HG03108 (cell line): ENCODE results near the gene COX6B2.
"Not testable (repeated sequence)": the region's sequence is repeated elsewhere in the genome, so short reads cannot be mapped to it uniquely, and the experiment has no call there.

Experiments used
- ATAC-seq: cut with Tn5 transposase; IDR thresholded peaks from one replicate; pipeline ENCODE4 v1.9.1; 2021; ENCODE audit warnings: moderate library complexity; ENCODE audit not compliant: unreplicated experiment

The COX6B2 gene

DNA sequence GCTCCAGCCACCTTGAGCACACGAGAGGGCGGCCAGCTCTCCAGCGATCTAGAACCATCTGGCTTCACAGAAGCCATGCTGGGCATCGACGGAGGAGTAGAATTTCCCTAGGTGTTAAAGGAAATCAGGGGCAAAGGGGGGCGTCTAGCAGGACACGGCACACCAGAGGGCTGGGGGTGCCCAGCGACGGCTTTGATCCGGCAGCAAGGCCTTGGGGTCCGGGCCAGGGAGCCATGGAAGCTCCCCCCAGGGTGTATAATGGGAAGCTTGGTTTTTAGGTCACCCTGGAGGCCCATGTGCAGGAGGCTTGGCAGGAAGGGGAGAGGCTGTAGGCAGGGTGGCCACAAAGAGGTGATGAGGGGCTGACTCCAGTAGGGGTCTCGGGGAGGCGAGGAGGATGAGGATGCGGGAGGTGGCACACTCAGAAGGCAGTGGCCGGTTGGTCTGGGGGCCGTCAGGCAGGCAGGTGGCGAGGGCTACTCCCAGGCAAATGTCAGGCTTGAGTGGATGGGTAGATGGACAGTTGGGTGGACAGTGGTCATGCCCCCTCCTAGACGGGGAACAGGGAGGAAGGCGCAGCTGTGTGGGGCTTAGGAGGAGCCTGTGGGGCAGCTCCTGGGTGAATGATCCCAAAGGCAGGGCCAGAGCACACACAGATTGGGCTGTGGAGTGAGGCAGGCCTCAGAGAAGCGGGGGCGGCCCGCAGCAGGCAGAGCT is 9.3 kb downstream of the COX6B2 start:
- no peak for ATAC-seq

DNA sequence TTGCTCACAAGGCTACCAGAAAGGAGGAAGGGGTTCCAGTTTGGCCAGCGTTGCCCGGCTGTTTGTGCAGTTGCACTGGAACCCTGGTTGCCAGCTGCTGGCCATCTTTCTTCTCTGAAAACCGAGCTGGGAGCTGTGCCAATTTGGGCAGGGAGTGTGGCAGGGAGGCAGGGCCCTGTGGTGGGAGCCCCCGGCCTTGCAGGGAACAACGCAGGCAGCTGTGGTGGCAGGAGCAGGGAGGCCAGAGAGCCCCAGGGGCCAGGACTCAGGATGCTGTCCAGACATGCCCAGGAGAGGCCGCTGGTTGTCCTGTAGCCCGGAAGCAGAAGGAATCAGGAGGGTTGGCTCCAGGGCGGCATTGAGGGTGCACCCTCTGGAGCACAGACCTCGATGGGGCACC is 10.1 kb downstream of the COX6B2 start:
- no peak for ATAC-seq

DNA sequence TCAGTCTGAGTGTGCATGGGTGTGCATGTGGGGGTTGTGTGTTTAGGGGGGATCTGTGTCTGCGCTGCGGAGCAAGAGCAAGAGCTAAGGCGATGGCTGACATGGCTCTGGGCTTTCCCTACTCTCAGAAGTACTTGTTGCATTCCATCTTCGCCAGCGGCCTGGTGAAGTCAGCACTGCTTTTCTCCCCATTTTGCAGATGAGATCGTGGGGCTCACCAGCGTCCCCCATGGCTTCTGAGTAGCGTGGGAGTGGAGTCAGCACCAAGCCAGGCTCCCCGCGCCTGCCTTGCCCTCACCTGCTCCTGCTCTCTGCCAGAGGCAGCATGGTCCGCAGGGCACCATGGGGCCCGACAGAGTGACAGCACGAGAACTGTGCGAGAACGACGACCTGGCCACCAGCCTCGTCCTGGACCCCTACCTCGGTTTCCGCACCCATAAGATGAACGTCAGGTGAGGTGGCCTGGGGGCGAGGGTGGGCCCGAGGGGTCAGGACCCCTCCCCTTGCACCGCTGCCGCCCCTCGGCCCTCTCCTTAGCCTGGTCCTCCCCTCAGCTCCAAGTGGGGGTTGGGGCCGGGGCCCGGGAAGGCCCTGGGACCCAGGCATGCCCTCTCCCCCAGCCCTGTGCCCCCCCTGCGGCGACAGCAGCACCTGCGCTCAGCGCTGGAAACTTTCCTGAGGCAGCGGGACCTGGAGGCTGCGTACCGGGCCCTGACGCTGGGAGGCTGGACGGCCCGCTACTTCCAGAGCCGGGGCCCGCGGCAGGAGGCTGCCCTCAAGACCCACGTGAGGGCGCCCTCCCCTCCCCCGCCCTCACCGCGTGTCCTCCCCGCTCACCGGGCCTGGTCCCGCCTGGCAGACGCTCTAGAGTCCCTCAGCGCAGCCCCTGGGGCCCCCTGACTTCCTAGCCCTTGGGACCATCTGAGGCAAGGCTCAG is 12.7 kb downstream of the COX6B2 start:
- no peak for ATAC-seq

DNA sequence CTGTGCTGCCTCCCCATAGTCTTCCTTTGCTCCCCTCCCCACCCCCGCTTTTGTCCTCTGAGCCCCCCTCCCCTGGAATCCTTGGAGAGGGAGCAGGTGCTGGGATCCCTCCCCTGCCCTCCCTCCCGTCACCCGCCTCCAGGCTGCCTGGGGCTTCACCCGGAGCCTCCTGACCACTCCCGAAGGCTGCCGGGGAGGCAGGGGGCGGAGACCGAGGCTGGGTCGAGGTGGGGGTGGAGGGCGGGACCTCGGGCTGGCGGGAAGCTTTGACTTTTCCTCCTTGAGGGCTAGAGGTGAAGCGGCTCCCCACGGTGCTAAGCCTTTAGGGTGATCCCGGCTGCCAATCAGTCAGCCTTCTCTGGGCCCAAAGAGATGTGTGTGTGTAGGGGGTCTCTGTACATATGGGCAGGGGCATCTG is 13.3 kb downstream of the COX6B2 start:
- ATAC-seq: no peak

DNA sequence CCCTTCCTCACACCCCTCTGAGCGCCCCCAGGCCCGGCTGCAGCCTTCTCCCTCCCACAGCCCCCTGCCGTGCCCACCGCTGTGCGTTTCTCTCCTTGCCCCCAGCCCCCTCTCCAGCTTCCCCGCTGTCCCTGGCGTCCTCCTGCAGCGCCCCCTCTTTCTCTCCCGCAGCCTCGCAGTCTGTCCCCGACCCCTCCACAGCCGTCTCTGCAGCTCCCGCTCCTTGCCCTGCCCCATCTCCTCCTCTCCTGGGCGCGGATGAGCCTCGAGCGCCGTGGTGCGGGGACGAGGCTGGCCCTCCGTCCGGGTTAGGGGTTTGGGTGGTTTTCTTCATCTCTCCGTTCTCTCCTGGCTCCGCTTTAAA is 13.8 kb downstream of the COX6B2 start:
- ATAC-seq: no peak

DNA sequence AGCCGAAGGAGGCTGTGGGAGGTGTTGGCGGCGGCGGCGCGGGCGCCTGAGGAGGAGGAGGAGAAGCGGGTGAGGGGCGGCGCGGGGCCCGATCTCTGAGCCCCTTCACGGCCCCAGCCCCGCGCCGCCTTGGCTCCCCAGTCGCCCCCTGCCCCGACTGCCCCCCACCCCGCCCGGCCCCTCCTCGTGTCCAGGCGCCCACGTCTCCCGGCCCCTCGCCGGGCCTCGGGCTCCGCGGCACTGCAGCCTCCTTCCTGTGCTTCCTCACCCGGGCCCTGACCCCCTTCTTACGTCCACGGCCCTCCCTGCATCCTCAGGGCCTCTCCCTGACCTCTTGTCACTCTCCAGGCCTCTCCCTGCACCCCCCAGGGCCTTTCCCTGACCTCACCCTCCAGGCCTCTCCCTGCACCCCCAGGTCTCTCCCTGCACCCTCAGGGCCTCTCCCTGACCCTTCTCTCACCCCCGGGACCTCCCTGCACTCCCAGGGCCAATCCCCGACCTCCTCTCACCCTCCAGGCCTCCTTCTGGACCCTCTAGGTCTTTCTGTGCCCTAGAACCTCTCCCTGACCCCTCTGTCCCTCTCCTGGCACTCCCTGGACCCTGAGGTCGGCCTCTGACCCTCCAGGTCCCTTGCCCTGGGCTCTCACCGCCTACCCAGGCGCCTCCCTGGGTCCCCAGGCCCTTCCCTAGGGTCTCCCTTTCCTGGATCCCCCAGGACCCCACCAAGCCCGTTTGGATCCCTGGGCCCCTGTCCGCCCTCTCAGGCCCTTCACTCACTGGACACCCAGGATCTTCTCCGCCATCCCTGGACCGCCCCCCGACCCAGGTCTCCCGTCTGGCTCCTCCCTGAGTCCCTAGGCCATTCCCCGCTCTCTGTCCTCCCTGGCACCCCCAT is 14.4 kb downstream of the COX6B2 start:
- ATAC-seq: no peak

DNA sequence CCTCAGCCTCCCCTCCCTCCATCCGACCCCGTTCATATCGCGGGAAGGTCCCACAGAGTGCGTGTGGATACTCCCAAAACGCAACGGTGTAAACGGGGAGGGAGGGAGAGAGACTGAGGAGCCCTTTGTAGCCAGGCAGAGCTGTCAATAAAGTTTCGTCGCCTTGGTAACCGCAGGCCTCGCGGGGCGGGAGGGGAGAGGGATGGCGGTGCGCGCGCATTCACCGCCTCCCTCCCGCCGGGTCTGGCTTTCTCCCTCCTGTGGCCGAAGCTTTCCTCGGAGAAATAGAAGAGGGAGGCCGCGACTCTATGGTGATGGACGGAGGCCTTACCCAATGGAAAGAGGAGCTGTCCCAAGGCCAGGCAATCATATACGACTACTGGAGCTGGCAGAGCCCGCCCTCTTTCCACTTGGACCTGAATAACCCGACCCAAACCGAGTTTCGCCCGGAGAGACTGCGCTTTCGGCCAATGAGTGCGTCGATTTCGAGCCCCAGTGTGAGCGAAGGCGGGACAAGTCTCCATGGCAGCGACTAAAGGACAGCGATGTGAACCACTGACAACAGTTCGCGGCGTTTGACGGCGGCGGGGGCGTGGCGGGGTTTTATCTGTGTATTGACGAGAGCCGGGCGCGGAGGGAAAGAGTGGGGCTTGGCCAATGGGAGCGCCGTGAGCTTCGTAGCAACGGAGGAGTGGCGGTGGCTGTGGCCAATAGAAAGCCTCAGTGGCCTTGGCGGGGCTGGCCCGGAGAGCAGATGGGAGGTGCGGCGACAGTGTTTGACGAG is 15.2 kb downstream of the COX6B2 start, which contains the start of gene KMT5C:
Gene KMT5C (plus strand): TSS at position 772 of the 784 bp plus-strand sequence. CDS start 2,061 bp downstream, outside the sequence.
- peak; percentile 73 for ATAC-seq

DNA sequence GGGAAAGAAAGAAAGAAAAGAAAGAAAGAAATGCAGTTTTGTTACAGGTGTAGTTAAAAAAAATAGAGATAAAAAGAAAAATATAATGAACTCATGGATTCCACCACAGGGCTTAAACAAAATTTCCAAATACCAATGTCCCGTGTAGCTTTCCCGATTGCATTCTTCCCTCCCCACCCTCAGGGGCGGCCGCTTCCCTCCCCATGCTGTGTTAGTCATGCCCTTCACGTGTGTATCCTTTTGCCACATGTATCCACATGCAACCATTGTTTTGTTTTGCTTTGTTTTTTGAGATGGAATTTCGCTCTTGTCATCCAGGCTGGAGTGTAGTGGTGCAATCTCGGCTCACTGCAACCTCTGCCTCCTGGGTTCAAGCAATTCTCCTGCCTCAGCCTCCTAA is 18.4 kb downstream of the COX6B2 start:
- no peak for ATAC-seq

DNA sequence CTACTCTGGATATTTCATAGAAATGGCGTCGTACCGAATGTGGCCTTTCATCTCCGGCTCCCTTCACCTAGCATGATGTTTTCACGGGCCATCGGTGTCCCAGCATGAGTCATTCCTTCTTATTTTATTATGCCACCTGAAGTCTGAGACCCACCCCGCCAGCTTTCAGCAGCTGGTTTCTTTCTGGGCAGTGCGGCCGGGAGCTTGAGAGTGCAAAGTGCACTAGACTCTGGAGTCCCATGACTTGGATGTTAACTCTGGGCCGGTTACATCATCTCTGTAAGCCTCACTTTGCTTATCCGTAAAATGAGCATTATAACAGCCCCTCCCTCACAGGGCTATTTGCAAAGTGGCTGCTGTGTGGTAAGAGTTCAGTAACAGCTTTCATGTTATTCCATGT is 20.6 kb downstream of the COX6B2 start:
- no peak for ATAC-seq

DNA sequence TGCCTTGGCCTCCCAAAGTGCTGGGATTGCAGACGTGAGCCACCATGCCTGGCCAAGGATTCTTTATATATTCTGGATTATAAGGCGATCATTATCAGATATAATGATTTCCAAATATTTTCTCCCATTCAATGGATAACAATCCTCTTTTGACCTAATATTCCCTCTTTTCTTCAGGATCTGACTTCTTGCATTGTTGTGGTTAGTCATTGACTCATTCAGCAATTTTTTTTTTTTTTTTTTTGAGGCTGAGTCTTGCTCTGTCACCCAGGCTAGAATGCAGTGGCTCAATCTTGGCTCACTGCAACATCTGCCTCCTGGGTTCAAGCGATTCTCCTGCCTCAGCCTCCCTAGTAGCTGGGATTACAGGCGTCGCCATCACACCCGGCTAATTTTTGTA is 24.7 kb downstream of the COX6B2 start:
- ATAC-seq: not testable (repeated sequence)

DNA sequence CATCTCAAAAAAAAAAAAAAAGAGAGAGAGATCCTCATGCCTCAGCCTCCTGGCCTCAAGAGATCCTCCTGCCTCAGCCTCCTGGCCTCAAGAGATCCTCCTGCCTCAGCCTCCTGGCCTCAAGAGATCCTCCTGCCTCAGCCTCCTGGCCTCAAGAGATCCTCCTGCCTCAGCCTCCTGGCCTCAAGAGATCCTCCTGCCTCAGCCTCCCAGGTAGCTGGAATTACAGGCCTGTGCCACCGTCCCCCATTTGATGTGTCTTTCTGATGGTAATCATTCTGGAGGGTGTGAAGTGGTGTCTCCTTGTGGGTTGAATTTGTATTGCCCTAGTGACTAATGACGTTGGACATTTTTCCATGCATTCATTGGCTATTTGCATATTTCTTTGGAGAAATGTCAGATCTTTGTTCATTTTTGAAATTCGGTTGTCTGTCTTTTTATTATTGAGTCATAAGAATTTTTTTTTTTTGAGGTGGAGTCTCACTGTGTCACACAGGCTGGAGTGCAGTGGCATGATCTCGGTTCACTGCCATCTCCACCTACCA is 25.7 kb downstream of the COX6B2 start:
- not testable (repeated sequence) for ATAC-seq

DNA sequence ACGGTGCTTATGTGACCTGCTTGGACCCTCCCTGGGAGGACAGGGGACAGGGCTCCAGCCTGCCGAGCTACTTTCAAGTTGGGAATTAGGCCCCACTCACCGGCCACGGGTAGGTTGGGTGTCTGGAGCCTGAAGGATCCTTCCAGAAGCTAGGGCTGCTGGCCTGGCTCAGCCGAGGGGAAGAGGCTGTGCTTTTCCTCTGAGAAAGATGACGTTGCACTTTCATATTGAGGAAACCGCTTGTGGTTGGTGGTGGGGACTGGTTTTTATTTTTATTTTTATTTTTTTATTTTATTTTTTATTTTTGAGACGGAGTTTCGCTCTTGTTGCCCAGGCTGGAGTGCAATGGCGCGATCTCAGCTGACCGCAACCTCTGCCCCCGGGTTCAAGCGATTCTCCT is 29.3 kb downstream of the COX6B2 start, which contains the start of gene TMEM150B:
Gene TMEM150B (minus strand): TSS at position 170 of the 400 bp plus-strand sequence. CDS start 4,305 bp downstream, outside the sequence.
- ATAC-seq: no peak

DNA sequence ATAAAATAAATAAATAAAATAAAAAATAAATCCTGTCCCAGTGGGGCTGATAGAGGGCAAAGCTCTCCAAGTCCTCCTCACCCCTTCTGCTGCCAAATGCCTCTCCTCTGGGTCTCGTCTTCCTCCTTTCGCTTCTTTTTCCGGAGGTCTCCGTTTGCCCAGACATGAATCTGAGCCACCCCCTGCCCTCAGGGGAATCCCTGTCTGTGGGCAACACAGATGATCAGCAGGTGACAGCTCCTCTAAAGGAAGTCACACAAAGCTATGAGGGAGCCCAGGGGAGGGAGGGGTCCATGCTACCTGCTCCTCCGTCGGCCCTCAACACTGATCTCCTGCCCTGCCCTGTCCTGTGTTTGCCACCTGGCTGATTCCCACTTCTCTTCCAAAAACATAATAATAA is 29.9 kb downstream of the COX6B2 start:
- no peak for ATAC-seq

DNA sequence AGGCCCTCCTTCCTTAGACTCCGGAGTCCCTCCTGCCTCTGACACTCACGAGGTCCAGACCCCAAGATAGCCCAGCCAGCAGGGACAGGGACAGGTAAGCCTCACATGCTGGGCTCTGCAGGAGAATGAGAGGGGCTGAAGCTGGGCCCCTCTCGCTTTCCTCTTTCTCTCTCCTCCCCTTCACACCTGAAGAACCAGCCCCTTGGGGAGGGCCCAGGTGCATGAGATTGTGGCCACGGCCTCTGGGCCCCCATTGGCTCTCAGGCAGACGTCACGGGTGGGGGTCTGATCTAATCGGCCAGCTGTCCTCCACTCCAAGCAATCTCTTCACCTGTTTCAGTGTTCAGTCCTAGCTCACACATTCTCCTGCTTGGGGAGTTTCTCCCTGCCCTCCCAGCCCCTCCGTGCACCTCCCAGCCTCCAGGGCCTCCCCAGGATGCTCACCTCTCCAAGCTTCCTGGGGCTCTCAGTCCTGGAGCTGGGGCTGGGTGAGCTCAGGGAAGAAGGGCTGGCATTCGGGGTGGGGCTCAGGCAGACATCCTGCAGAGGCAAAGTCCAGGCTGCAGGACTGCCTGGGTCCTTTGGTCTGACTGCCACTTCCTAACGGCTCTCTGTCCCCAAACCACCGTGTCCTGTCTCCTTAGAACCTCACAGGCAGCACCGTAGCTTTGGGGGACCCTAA is 32.2 kb downstream of the COX6B2 start:
- no peak for ATAC-seq

DNA sequence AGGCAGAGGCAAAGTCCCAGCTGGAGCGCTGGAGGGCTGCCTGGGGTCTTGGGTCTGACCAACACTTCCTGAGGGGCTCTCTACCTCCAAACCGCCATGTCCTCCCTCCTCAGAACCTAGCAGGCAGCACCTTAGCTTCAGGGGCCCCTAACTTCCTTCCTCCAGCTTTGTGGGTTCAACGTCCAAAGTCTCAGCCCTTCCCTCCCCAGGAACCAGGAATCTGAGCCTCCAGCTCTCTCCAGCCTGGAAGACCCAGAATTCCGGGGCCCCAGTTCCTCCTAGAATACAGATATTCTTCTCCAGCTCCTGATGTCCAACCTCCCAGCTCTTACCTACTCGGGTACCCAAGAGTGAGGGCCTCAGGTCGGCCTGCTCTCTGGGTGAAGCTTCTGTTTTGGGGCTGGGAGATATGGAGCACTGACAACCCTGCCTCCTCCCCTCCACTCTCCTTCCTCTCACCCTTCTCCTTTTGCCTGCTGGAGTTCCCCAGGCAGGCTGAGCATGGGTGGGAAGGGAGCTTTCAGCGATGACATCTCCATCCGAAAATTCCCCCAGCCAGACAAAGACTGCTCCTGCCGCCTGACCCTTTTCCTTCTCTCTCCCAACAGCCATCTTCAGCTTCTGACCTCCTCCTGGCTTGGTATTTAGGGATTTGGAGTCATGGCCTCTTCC is 32.9 kb downstream of the COX6B2 start:
- ATAC-seq: no peak

DNA sequence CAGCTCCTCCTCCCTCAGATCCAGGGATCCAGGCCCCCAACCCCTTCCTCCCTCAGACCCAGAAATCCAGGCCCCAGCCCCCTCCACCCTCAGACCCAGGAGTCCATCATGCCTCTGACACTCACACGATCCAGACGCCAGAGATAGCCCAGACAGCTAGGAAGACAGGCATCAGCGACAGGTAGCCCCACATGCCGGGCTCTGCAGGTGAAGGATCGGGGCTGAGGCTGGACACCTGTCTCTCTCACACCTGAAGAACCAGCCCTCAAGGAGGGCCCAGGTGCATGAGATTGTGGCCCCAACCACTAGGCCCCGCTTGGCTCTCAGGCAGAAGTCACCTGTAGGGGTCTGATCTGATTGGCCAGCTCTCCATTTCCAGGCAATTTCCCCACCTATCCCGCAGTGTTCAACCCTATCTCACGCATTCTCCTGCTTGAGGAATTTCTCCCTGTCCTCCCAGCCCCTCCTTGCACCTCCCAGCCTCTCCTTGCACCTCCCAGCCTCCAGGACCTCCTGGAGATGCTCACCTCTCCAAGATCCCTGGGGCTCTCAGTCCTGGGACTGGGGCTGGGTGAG is 33.6 kb downstream of the COX6B2 start:
- no peak for ATAC-seq

DNA sequence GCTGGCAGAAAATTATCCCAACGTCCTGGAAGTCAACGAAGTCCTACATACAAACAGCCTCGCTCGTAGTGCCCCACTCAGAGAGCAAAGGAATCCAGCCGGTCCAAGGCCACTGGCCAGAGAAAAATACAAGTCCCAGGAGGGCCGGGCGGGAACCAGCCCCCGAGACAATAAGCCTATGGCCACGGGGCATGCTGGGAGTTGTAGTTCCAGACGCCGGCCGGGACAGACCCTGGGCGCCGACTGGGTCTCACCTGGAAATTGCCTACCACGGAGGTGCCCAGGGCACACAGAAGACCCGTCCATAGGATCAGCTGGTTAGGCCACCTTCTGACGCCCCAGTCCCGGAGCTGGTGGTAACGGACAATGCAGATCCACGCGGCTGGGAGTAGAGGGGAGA is 34.7 kb downstream of the COX6B2 start:
- ATAC-seq: no peak

DNA sequence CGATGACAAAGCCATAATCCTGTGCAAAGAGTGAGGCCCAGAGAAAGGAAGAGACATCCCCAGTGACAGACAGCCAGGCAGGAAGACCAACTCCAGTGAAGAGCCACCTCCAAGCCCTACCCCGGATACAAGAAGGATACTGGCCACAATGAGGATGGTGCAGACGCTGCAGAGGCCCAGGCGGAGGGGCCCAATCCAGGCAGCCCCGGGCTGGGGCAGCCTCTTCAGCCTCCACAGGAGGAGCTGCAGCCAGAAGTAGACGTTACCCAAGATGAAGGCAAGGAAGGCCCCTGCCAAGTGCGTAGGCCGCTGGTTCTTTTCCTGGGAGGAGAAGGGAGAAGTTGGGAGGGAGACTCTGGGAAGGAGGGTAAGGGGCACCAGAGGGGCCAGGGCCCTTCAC is 37.9 kb downstream of the COX6B2 start:
- ATAC-seq: no peak
